Loucy (cell line): ENCODE data around the gene C16orf86.
A peak's percentile ranks its signal among the peaks of the same experiment; 100 is the strongest.

Source experiments
- H2AFZ ChIP-seq: fragments of 200-600 bp; sonication (generic); 2 replicates; pipeline ENCODE4 v1.6.0; 2016; ENCODE audit warnings: antibody characterized with exemption, mild to moderate bottlenecking, low read length, moderate library complexity
- H3F3A ChIP-seq: fragments of 200-600 bp; 2 replicates; pipeline ENCODE4 v1.6.0; 2016; ENCODE audit warnings: antibody characterized with exemption, low read depth, mild to moderate bottlenecking
- H3K27me3 ChIP-seq: fragments of 200-600 bp; sonication (generic); 2 replicates; pipeline ENCODE4 v1.6.1; 2014; ENCODE audit warnings: low read length, mild to moderate bottlenecking; ENCODE audit not compliant: insufficient read depth, poor library complexity, severe bottlenecking
- H3K36me3 ChIP-seq: fragments of 200-600 bp; sonication (generic); 2 replicates; pipeline ENCODE4 v1.6.1; 2016; ENCODE audit warnings: low read length; ENCODE audit not compliant: insufficient read depth
- H3K4me1 ChIP-seq: fragments of 200-600 bp; sonication (generic); 2 replicates; pipeline ENCODE4 v1.5.1; 2014; ENCODE audit warnings: low read length, mild to moderate bottlenecking; ENCODE audit not compliant: insufficient read depth, poor library complexity, severe bottlenecking
- H3K4me2 ChIP-seq: fragments of 200-600 bp; sonication (generic); 2 replicates; pipeline ENCODE4 v1.6.0; 2014; ENCODE audit warnings: antibody characterized with exemption, low read length, low read depth, mild to moderate bottlenecking; ENCODE audit not compliant: poor library complexity, severe bottlenecking
- H3K4me3 ChIP-seq: fragments of 200-600 bp; sonication (generic); 2 replicates; pipeline ENCODE4 v1.5.1; 2014; ENCODE audit warnings: low read length, mild to moderate bottlenecking, mixed read lengths; ENCODE audit not compliant: poor library complexity, severe bottlenecking
- H3K79me2 ChIP-seq: fragments of 200-600 bp; sonication (generic); 2 replicates; pipeline ENCODE4 v1.6.1; 2014; ENCODE audit warnings: low read length; ENCODE audit not compliant: insufficient read depth
- H3K9ac ChIP-seq: fragments of 200-600 bp; sonication (generic); 2 replicates; pipeline ENCODE4 v1.6.0; 2014; ENCODE audit warnings: mild to moderate bottlenecking, low read depth, low read length, moderate library complexity; ENCODE audit not compliant: poor library complexity, severe bottlenecking
- H3K9me2 ChIP-seq: fragments of 200-600 bp; sonication (generic); replicated peaks from 2 replicates; pipeline ENCODE4 v1.6.1; 2016; ENCODE audit warnings: low read depth, low read length, mixed read lengths
- H3K9me3 ChIP-seq: fragments of 200-600 bp; sonication (generic); 2 replicates; pipeline ENCODE4 v1.6.1; 2014; ENCODE audit warnings: mild to moderate bottlenecking, antibody characterized with exemption, low read length, low read depth; ENCODE audit not compliant: insufficient read depth
- H4K20me1 ChIP-seq: fragments of 200-600 bp; sonication (generic); 2 replicates; pipeline ENCODE4 v1.6.0; 2014; ENCODE audit warnings: antibody characterized with exemption, low read length, mild to moderate bottlenecking; ENCODE audit not compliant: insufficient read depth, poor library complexity, severe bottlenecking
- EZH2phosphoT487 ChIP-seq: fragments of 200-600 bp; IDR thresholded peaks from 2 replicates; pipeline ENCODE4 v1.6.1; 2018; ENCODE audit warnings: antibody characterized with exemption, mild to moderate bottlenecking, moderate library complexity, borderline replicate concordance
- TF ChIP-seq, protein P1 (sequence below): fragments of 200-600 bp; sonication (generic); conservative IDR thresholded peaks from 2 replicates; pipeline ENCODE4 v1.5.1; 2014; ENCODE audit warnings: mild to moderate bottlenecking, antibody characterized with exemption, low read length

Gene C16orf86

GRCh38 chr16:67658849-67659674 is 7.6 kb upstream of the C16orf86 start:
- peaks cover 22% of the 10 kb centered on the region for H4K20me1 ChIP-seq

DNA sequence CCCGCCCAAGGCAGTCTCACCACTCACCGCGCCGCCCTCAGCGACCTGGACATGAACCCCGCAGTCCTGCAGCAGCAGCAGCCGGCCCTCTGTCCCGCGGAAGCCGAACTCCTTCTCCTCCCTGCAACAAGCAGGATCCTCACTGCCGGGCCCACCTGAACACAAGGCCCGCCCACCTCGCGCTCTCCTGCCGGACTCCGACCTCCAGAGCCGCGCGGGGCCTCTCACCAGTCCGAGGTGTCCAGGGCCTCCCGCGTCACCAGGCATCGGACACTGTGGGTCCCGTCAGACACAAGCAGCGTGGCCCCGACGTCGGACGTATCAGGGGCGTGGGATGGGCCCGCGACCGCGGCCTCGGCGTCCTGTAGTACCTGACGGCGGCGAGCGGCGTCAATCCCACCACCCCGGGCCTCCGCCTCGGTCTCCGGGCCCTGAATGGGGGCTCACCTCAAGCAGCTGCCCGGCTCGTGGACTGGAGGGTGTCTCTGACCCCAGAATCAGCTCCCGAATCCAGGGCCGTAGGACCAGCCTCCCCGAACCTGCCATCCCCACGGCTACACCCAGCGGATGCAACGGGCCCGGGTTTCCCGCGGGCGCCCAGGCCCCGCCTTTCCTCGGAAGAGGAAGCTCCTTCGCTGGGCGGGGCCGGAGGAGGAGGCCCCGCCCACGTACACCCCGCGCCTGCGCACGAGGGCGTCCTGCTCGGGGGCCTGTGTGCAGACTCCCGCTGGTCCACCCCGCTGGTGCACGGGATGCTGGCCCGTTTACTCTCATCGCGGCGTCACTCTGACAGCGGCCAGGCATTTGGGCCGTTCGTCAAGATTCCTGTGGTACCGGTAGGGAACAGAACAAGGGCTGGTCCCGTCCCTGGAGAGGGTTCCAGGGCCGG is 6.7 kb upstream of the C16orf86 start, which contains the start of gene ACD:
Gene ACD, minus strand, starts transcription at position 586 of the 889 bp plus-strand sequence. Its CDS starts 40 bp downstream, at position 546.
- Histone ChIP-seq H2AFZ (peak within 1 kb of the TSS; percentile 82), H3K4me3 (peak within 1 kb of the TSS; percentile 76), H3K4me2 (peak within 1 kb of the TSS; percentile 72), H3K36me3 (peaks cover 31% of the 10 kb centered on the region; the same call in 1 of the 2 replicates), H3K27me3 (no peaks in the 10 kb centered on the region), H3K9ac (peak within 1 kb of the TSS; percentile 71), H3K9me3 (no peaks in the 10 kb centered on the region), H3K4me1 (peaks cover 9% of the 10 kb centered on the region), H3F3A (no peaks in the 10 kb centered on the region), H4K20me1 (peaks cover 22% of the 10 kb centered on the region), H3K9me2 (no peaks in the 10 kb centered on the region), H3K79me2 (peaks cover 15% of the 10 kb centered on the region; the same call in 1 of the 2 replicates)
- TF ChIP-seq, protein P1, sequence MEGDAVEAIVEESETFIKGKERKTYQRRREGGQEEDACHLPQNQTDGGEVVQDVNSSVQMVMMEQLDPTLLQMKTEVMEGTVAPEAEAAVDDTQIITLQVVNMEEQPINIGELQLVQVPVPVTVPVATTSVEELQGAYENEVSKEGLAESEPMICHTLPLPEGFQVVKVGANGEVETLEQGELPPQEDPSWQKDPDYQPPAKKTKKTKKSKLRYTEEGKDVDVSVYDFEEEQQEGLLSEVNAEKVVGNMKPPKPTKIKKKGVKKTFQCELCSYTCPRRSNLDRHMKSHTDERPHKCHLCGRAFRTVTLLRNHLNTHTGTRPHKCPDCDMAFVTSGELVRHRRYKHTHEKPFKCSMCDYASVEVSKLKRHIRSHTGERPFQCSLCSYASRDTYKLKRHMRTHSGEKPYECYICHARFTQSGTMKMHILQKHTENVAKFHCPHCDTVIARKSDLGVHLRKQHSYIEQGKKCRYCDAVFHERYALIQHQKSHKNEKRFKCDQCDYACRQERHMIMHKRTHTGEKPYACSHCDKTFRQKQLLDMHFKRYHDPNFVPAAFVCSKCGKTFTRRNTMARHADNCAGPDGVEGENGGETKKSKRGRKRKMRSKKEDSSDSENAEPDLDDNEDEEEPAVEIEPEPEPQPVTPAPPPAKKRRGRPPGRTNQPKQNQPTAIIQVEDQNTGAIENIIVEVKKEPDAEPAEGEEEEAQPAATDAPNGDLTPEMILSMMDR, result no peak
- TF ChIP-seq EZH2phosphoT487, result no peak

More at GRCh38 chr16:67658849-67659674, 7.6 kb upstream of the C16orf86 start:
- no peaks in the 10 kb centered on the region for H3K9me3 ChIP-seq
- H3K79me2 ChIP-seq, result peaks cover 15% of the 10 kb centered on the region; the same call in 1 of the 2 replicates
- H2AFZ ChIP-seq, result no peak overlapping the region
- H3K4me2 ChIP-seq, result peak overlapping the region; percentile 70
- no peaks in the 10 kb centered on the region for H3K9me2 ChIP-seq
- TF ChIP-seq EZH2phosphoT487, result no peak
- TF ChIP-seq, protein P1, result no peak
- no peaks in the 10 kb centered on the region for H3K27me3 ChIP-seq
- peaks cover 40% of the 10 kb centered on the region; the same call in 1 of the 2 replicates for H3K36me3 ChIP-seq
- H3K9ac ChIP-seq, result peak overlapping the region; percentile 71
- peaks cover 9% of the 10 kb centered on the region for H3K4me1 ChIP-seq
- H3K4me3 ChIP-seq, result peak overlapping the region; percentile 76
- no peaks in the 10 kb centered on the region for H3F3A ChIP-seq

GRCh38 chr16:67660564-67661028 is 6.0 kb upstream of the C16orf86 start, which contains the start of gene PARD6A:
TSS of gene PARD6A (plus strand) at chr16:67660960. CDS start at chr16:67661039, 79 bp downstream.
- Histone ChIP-seq H4K20me1 (peaks cover 22% of the 10 kb centered on the region), H3K36me3 (peaks cover 25% of the 10 kb centered on the region; the same call in 1 of the 2 replicates)
- TF ChIP-seq, protein P1, result no peak
- TF ChIP-seq EZH2phosphoT487, result no peak

More at GRCh38 chr16:67660564-67661028, 6.0 kb upstream of the C16orf86 start, which contains the start of gene PARD6A:
- Histone ChIP-seq H3K4me3 (peak within 1 kb of the TSS; percentile 76), H3K9ac (peak within 1 kb of the TSS; percentile 71), H3K4me2 (peak within 1 kb of the TSS; percentile 72), H3K9me2 (no peaks in the 10 kb centered on the region), H3K27me3 (no peaks in the 10 kb centered on the region), H3K4me1 (peaks cover 9% of the 10 kb centered on the region), H2AFZ (peak within 1 kb of the TSS; percentile 82), H3F3A (no peaks in the 10 kb centered on the region), H3K79me2 (peaks cover 15% of the 10 kb centered on the region; the same call in 1 of the 2 replicates), H3K9me3 (no peaks in the 10 kb centered on the region)
